HG03571 (cell line): ENCODE measurements around the gene TBPL2.
"Not testable (repeated sequence)": the region's sequence is repeated elsewhere in the genome, so short reads cannot be mapped to it uniquely, and the experiment has no call there.

Source experiments
- ATAC-seq: cut with Tn5 transposase; IDR thresholded peaks from one replicate; pipeline ENCODE4 v1.9.1; 2021; ENCODE audit not compliant: unreplicated experiment

The TBPL2 gene

GRCh38 chr14:55440385-55440784, at the start of gene TBPL2:
Gene TBPL2, minus strand, starts transcription at chr14:55440616. Its CDS starts 167 bp downstream, at chr14:55440449.
- ATAC-seq = no peak

- no peak for ATAC-seq
Observed at GRCh38 chr14:55488204-55488603, 47.8 kb upstream of the TBPL2 start.

- no peak for ATAC-seq
Observed at GRCh38 chr14:55482936-55483605, 42.7 kb upstream of the TBPL2 start.

- ATAC-seq = no peak
Observed at GRCh38 chr14:55481769-55482168, 41.4 kb upstream of the TBPL2 start.

GRCh38 chr14:55477680-55478079, 37.3 kb upstream of the TBPL2 start:
- no peak for ATAC-seq

- not testable (repeated sequence) for ATAC-seq
Observed at GRCh38 chr14:55476448-55476847, 36.0 kb upstream of the TBPL2 start.

- no peak for ATAC-seq
Observed at GRCh38 chr14:55473786-55474185, 33.4 kb upstream of the TBPL2 start.

- ATAC-seq = no peak
Observed at GRCh38 chr14:55470025-55470424, 29.6 kb upstream of the TBPL2 start.

- no peak for ATAC-seq
Observed at GRCh38 chr14:55467307-55467706, 26.9 kb upstream of the TBPL2 start.

GRCh38 chr14:55458800-55459515, 18.5 kb upstream of the TBPL2 start:
- ATAC-seq = peak; percentile 80

GRCh38 chr14:55457496-55457895, 17.1 kb upstream of the TBPL2 start:
- no peak for ATAC-seq

GRCh38 chr14:55456411-55456810, 16.0 kb upstream of the TBPL2 start:
- ATAC-seq = not testable (repeated sequence)

GRCh38 chr14:55454264-55455002, 14.0 kb upstream of the TBPL2 start:
- no peak for ATAC-seq

- no peak for ATAC-seq
Observed at GRCh38 chr14:55451950-55452349, 11.5 kb upstream of the TBPL2 start.

GRCh38 chr14:55451398-55451797, 11.0 kb upstream of the TBPL2 start:
- ATAC-seq = no peak

- no peak for ATAC-seq
Observed at GRCh38 chr14:55450987-55451386, 10.6 kb upstream of the TBPL2 start.

GRCh38 chr14:55450539-55450938, 10.1 kb upstream of the TBPL2 start:
- ATAC-seq = no peak

GRCh38 chr14:55450124-55450523, 9.7 kb upstream of the TBPL2 start:
- ATAC-seq = no peak

GRCh38 chr14:55449116-55449515, 8.7 kb upstream of the TBPL2 start:
- ATAC-seq = no peak

GRCh38 chr14:55448141-55448614, 7.8 kb upstream of the TBPL2 start:
- ATAC-seq = no peak

- no peak for ATAC-seq
Observed at GRCh38 chr14:55446833-55447232, 6.4 kb upstream of the TBPL2 start.
